ENCODE results near the gene ELF2.

- TF ChIP-seq CEBPB (IDR thresholded peaks at IDR 0.05) (no peak), RAD21 (IDR thresholded peaks at IDR 0.05; ENCODE audit: low read depth) (peak; percentile 85), MAX (IDR thresholded peaks at IDR 0.05) (no peak), EP300 (IDR thresholded peaks at IDR 0.05; ENCODE audit: borderline replicate concordance) (no peak), USF1 (IDR thresholded peaks at IDR 0.05) (no peak)
Measured at GRCh38 chr4:139030614-139031235, 146.3 kb downstream of the ELF2 start.

Measured in Ishikawa (cell line).